DND-41 (cell line): ENCODE measurements around the gene FAM170B.

Experiments
- ATAC-seq: fragments of 200-7000 bp; cut with Tn5 transposase; 3 replicates; pipeline ENCODE4 v1.9.1; 2021; ENCODE audit warnings: low read depth; ENCODE audit not compliant: insufficient read depth
- DNase-seq: peaks from one replicate; pipeline ENCODE4 v3.0.0-alpha.2; 2020
- H2AFZ ChIP-seq: 2 replicates; pipeline ENCODE4 v1.6.0; 2012; ENCODE audit warnings: low read depth, low read length
- H3K27ac ChIP-seq: 2 replicates; pipeline ENCODE4 v1.5.1; 2012; ENCODE audit warnings: low read length, inconsistent platforms
- H3K27me3 ChIP-seq: fragments of 200-600 bp; sonication (generic); 2 replicates; pipeline ENCODE4 v1.6.0; 2012; ENCODE audit warnings: low read length, mild to moderate bottlenecking, inconsistent platforms; ENCODE audit not compliant: insufficient read depth, poor library complexity
- H3K36me3 ChIP-seq: 2 replicates; pipeline ENCODE4 v1.5.1; 2012; ENCODE audit warnings: low read length, inconsistent platforms; ENCODE audit not compliant: insufficient read depth
- H3K4me1 ChIP-seq: 2 replicates; pipeline ENCODE4 v1.5.1; 2012; ENCODE audit warnings: mild to moderate bottlenecking, low read length; ENCODE audit not compliant: insufficient read depth
- H3K4me2 ChIP-seq: 2 replicates; pipeline ENCODE4 v1.6.0; 2012; ENCODE audit warnings: mild to moderate bottlenecking, moderate library complexity, low read length, inconsistent platforms; ENCODE audit not compliant: insufficient read depth
- H3K4me3 ChIP-seq, 2 experiments: fragments of 200-600 bp in 1 of 2; shearing (Covaris generic) in 1 of 2; 2 replicates each; pipeline ENCODE4 v1.5.1; 2012 to 2016; ENCODE audit warnings: inconsistent platforms in 2 of 2, low read length in 2 of 2, mild to moderate bottlenecking in 2 of 2, low read depth in 1 of 2, moderate library complexity in 1 of 2
- H3K79me2 ChIP-seq: 2 replicates; pipeline ENCODE4 v1.6.0; 2012; ENCODE audit warnings: low read length, inconsistent platforms; ENCODE audit not compliant: insufficient read depth
- H3K9ac ChIP-seq: 2 replicates; pipeline ENCODE4 v1.6.0; 2012; ENCODE audit warnings: low read depth, mild to moderate bottlenecking, inconsistent platforms, low read length, moderate library complexity
- H3K9me3 ChIP-seq: 2 replicates; pipeline ENCODE4 v1.5.1; 2012; ENCODE audit warnings: low read length, moderate library complexity, mild to moderate bottlenecking, inconsistent platforms; ENCODE audit not compliant: insufficient read depth, severe bottlenecking
- H4K20me1 ChIP-seq: 2 replicates; pipeline ENCODE4 v1.6.0; 2012; ENCODE audit warnings: low read length; ENCODE audit not compliant: insufficient read depth
- EZH2 ChIP-seq: IDR thresholded peaks from 3 replicates; pipeline ENCODE4 v1.6.1; 2012; ENCODE audit warnings: borderline replicate concordance, low read depth, mild to moderate bottlenecking, moderate library complexity, low read length, inconsistent platforms; ENCODE audit not compliant: severe bottlenecking
- TF ChIP-seq, protein P1 (sequence below): IDR thresholded peaks from 2 replicates; pipeline ENCODE4 v1.5.1; 2012; ENCODE audit warnings: borderline replicate concordance, low read length, moderate library complexity, mild to moderate bottlenecking; ENCODE audit not compliant: poor library complexity, severe bottlenecking; ENCODE audit errors: extremely low read depth

Gene FAM170B

DNA sequence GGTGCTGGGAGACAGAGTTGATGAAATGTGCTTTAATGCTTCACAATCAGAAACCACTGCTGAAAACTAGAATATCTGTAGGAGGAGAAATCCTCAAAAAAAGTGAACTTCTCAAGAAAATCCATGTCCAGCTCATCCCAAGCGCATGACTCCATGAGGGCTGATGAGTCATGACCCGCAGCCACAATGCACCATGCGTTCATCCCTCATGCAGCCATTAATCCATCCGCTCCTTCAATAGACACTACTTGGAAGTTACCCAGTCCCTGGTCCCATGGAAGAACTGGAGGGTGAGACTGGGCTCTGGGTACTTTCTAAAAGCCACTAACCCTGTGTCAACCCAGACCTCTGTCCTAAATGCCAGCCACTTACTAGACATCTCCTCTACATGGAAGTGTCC, 29.9 kb upstream of the FAM170B start:
- Histone ChIP-seq H3K4me1 (peaks cover 7% of the 10 kb centered on the region), H3K9me3 (no peaks in the 10 kb centered on the region), H3K9ac (no peak overlapping the region), H3K27me3 (no peaks in the 10 kb centered on the region), H2AFZ (no peak overlapping the region), H3K36me3 (no peaks in the 10 kb centered on the region), H3K27ac (no peak overlapping the region), H3K4me2 (no peak overlapping the region), H4K20me1 (peaks cover 3% of the 10 kb centered on the region), H3K4me3 (no peak overlapping the region), H3K79me2 (no peaks in the 10 kb centered on the region)
- no peak for TF ChIP-seq EZH2
- TF ChIP-seq, protein P1, sequence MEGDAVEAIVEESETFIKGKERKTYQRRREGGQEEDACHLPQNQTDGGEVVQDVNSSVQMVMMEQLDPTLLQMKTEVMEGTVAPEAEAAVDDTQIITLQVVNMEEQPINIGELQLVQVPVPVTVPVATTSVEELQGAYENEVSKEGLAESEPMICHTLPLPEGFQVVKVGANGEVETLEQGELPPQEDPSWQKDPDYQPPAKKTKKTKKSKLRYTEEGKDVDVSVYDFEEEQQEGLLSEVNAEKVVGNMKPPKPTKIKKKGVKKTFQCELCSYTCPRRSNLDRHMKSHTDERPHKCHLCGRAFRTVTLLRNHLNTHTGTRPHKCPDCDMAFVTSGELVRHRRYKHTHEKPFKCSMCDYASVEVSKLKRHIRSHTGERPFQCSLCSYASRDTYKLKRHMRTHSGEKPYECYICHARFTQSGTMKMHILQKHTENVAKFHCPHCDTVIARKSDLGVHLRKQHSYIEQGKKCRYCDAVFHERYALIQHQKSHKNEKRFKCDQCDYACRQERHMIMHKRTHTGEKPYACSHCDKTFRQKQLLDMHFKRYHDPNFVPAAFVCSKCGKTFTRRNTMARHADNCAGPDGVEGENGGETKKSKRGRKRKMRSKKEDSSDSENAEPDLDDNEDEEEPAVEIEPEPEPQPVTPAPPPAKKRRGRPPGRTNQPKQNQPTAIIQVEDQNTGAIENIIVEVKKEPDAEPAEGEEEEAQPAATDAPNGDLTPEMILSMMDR: no peak
- DNase-seq (no peak), ATAC-seq (no peak)

- Histone ChIP-seq H3K27ac (no peak overlapping the region), H3K9ac (no peak overlapping the region), H3K4me2 (no peak overlapping the region), H3K36me3 (no peaks in the 10 kb centered on the region), H4K20me1 (peaks cover under 1% of the 10 kb centered on the region; the same call in 1 of the 2 replicates), H3K4me1 (peaks cover 16% of the 10 kb centered on the region), H3K9me3 (no peaks in the 10 kb centered on the region), H2AFZ (no peak overlapping the region), H3K79me2 (no peaks in the 10 kb centered on the region), H3K4me3 (no peak overlapping the region), H3K27me3 (no peaks in the 10 kb centered on the region)
- no peak for TF ChIP-seq EZH2
- TF ChIP-seq, protein P1: no peak
- ATAC-seq: no peak
- no peak for DNase-seq
These were observed 29.0 kb upstream of the FAM170B start for GRCh38 chr10:49162761-49163310.

DNA sequence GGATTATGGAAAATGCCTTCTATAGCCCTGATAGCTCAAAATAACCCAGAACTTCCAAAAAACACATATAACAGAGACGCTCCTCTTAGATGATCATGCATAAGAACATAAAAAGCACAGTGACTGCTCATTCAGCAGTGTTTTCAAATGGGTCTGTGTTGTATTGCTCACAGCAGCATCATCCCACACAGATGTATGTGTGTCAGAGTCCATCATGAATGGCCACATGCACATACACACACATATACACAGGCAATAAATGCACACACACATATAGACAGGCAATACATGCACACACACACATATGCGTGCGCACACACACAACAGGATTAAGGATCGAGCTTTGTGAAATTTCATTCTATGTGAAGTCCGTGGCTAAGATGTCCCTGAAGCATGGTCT, 28.2 kb upstream of the FAM170B start:
- H3K36me3 ChIP-seq: no peaks in the 10 kb centered on the region
- H3K4me2 ChIP-seq: no peak overlapping the region
- no peak overlapping the region for H3K4me3 ChIP-seq
- TF ChIP-seq, protein P1: no peak
- TF ChIP-seq EZH2: no peak
- H3K79me2 ChIP-seq: no peaks in the 10 kb centered on the region
- no peak overlapping the region for H2AFZ ChIP-seq
- H4K20me1 ChIP-seq: no peaks in the 10 kb centered on the region; the same call in 1 of the 2 replicates
- no peak for DNase-seq
- no peaks in the 10 kb centered on the region for H3K27me3 ChIP-seq
- H3K9me3 ChIP-seq: no peaks in the 10 kb centered on the region
- H3K9ac ChIP-seq: no peak overlapping the region
- no peak overlapping the region for H3K27ac ChIP-seq
- peaks cover 20% of the 10 kb centered on the region for H3K4me1 ChIP-seq
- ATAC-seq: no peak
